Measurements from ENCODE around the gene CLPTM1L. TPM values are rescaled to one million over a fixed set of nuclear protein-coding genes. Genes with fewer than 3 reads are reported as not detected.

The CLPTM1L gene
- total RNA-seq, 3 donors from 2014 or later: 86.6 to 101 (median 97.6) TPM

DNA sequence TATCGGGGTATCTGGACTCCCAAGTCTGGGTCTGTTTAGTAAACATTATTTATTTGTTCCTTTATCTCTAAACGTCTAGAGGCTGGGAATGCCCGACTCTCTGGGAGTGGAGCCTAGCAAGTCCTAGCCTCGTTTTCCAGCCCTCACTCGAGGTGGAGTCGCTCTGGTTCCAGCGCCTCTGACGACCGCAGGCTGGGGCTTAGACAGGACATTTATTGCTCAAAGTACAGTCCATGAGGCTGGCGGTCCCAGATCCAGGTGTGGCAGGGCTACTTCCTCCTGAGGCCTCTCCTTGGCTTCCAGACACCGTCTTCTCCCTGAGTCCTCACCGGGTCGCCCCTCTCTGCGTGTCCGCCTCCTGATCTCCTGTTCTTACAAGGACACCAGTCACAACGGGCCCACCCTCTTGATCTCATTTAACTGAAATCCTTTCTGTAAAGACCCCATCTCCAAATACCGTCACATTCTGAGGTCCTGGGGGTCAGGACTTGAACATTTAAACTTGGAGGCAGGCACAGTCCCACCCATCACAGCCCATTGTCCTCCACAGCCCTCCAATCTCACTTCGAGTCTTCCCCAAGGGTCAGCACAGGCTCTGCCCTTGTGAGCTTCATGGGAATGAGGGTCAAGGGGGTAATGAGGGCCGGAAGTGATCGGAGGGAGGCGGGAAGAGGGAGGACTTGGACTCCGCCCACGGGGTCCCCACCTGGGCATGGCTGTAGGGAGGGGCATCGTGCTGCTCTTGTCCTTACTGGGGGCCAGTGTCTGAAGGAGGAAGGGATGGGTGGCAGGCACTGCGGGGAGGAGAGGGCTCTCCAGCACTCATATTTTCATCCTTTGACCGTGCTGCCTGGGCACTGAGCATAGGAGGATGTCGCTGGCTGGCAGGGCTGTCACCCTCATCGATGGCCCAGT lies 12.2 kb upstream of the CLPTM1L start:
- no peak overlapping the region for H3K4me3 ChIP-seq
- ATAC-seq (peak; percentile 18), DNase-seq (no peak)
- intact Hi-C loops (cut with DNase I, micrococcal nuclease): no loop called here
- TF ChIP-seq CTCF (IDR thresholded peaks at IDR 0.05): no peak
- no peaks in the 10 kb centered on the region for H3K36me3 ChIP-seq (ENCODE audit: low read depth)
- H3K4me1 ChIP-seq (ENCODE audit: low read depth): no peaks in the 10 kb centered on the region
- H3K9me3 ChIP-seq: no peaks in the 10 kb centered on the region

GRCh38 chr5:1354576-1354975 lies 9.7 kb upstream of the CLPTM1L start:
- intact Hi-C loops (cut with DNase I, micrococcal nuclease): no loop called here
- DNase-seq: no peak
- no peak for ATAC-seq
- no peak for TF ChIP-seq CTCF (IDR thresholded peaks at IDR 0.05)
- Histone ChIP-seq H3K36me3 (ENCODE audit: low read depth) (no peaks in the 10 kb centered on the region), H3K4me1 (ENCODE audit: low read depth) (no peaks in the 10 kb centered on the region), H3K9me3 (no peaks in the 10 kb centered on the region), H3K4me3 (no peak overlapping the region)

- no peak for TF ChIP-seq CTCF (IDR thresholded peaks at IDR 0.05)
- no peaks in the 10 kb centered on the region for H3K9me3 ChIP-seq
- H3K4me1 ChIP-seq (ENCODE audit: low read depth): no peaks in the 10 kb centered on the region
- ATAC-seq (no peak), DNase-seq (no peak)
- intact Hi-C loops (cut with DNase I, micrococcal nuclease): no loop called here
- H3K4me3 ChIP-seq: no peak overlapping the region
- H3K36me3 ChIP-seq (ENCODE audit: low read depth): no peaks in the 10 kb centered on the region
These were observed 7.6 kb upstream of the CLPTM1L start for GRCh38 chr5:1352231-1353219.

DNA sequence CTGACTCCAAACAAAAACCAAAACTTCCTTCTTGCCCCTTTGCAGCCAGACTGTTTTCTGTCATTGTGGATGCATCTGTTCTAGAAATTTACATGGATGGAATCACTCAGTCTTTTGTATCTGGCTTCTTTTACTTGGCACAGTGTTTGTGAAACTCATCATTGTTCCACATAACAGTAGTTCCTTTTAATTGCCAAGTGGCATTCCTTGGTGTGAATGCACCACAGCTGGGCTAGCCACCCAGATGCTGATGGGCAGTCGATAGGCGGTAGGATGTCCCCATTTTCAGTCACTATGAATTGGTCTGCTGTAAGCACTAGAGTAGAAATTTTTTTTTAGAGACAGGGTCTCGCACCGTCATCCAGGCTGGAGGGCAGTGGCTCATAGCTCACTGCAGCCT lies 6.3 kb upstream of the CLPTM1L start:
- Histone ChIP-seq H3K36me3 (ENCODE audit: low read depth) (no peaks in the 10 kb centered on the region), H3K9me3 (no peaks in the 10 kb centered on the region), H3K4me1 (ENCODE audit: low read depth) (no peaks in the 10 kb centered on the region), H3K4me3 (no peak overlapping the region)
- TF ChIP-seq CTCF (IDR thresholded peaks at IDR 0.05): no peak
- intact Hi-C loops (cut with DNase I, micrococcal nuclease): no loop called here
- DNase-seq (no peak), ATAC-seq (no peak)

GRCh38 chr5:1349246-1349645 lies 4.3 kb upstream of the CLPTM1L start:
- ATAC-seq (no peak), DNase-seq (no peak)
- intact Hi-C loops (cut with DNase I, micrococcal nuclease): no loop called here
- no peak for TF ChIP-seq CTCF (IDR thresholded peaks at IDR 0.05)
- H3K4me3 ChIP-seq: no peak overlapping the region
- no peaks in the 10 kb centered on the region for H3K9me3 ChIP-seq
- peaks cover 5% of the 10 kb centered on the region for H3K4me1 ChIP-seq (ENCODE audit: low read depth)
- no peaks in the 10 kb centered on the region for H3K36me3 ChIP-seq (ENCODE audit: low read depth)

Data from mucosa of descending colon (tissue), 3 donors.